GM18873 (cell line): ENCODE results near the gene KANSL3.
"Not testable (repeated sequence)": the region's sequence is repeated elsewhere in the genome, so short reads cannot be mapped to it uniquely, and the experiment has no call there.

ENCODE experiments used
- ATAC-seq: cut with Tn5 transposase; IDR thresholded peaks from one replicate; pipeline ENCODE4 v1.9.1; 2021; ENCODE audit warnings: mild to moderate bottlenecking, moderate library complexity, moderate number of reproducible peaks; ENCODE audit not compliant: unreplicated experiment, low FRiP score

Gene KANSL3

DNA sequence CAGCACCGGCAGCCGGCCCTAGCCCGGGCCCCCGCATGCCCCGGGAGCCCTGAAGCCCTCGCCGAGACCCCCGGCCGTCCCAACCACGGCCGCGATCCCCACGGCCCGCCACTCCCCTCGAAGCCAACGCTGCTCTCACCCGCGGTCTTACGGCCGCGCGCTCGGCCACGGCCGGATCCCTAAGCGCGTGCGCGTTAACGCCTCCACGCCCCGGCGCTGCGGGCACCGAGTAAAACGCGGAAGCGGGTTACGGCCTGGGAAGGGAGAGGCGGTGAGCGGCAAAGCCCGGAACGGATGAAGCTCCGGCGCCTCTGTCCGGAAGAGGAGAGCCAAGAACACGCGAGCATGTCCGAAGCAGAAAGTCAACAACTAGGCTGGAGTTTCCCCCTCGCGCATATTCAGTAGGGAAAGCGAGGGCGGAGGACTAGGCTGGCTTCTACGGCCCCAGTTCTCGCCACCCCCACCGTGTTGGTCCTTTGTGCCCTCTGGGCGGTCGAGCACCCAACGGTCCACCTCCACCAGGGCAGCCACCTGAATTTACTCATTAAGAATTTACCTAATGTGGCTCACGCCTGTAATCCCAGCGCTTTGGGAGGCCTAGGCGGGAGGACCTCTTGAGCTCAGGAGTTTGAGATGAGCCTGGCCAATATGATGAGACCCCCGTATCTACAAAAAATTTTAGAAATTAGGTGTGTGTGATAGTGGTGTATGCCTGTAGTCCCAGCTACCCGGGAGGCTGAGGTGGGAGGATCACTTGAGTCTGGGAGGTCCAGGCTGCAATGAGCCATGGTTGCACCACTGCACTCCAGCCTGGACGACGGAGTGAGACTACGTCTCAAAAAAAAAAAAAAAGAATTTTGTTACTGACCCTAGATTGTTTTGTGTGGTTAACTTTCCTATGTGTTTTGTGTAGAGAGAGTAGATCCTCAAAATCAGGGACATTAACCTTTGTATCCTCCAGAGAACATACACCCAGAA, at the start of gene KANSL3:
TSS of gene KANSL3 (minus strand) at position 169 of the 978 bp plus-strand sequence. CDS start 1,177 bp downstream, outside the sequence.
- peak; percentile 69 for ATAC-seq

DNA sequence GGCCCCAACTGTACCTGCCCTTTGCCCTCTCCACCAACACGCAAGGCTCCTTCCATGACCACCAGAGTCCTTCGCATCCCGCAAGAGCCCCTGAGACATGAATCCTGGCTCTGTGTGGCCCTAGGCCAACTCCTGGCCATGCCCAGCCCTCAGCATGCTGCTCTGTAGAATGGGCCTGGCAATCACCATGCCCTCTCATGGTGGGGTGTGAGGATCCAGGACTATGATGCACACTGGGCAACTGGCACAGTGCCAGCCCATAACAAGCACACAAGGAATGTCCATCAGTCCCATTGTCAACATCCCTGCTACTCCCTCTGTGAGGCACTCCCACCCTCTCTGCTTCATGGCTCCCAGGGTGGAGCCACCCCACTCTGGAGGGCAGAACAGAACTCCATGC, 49.2 kb upstream of the KANSL3 start:
- no peak for ATAC-seq

DNA sequence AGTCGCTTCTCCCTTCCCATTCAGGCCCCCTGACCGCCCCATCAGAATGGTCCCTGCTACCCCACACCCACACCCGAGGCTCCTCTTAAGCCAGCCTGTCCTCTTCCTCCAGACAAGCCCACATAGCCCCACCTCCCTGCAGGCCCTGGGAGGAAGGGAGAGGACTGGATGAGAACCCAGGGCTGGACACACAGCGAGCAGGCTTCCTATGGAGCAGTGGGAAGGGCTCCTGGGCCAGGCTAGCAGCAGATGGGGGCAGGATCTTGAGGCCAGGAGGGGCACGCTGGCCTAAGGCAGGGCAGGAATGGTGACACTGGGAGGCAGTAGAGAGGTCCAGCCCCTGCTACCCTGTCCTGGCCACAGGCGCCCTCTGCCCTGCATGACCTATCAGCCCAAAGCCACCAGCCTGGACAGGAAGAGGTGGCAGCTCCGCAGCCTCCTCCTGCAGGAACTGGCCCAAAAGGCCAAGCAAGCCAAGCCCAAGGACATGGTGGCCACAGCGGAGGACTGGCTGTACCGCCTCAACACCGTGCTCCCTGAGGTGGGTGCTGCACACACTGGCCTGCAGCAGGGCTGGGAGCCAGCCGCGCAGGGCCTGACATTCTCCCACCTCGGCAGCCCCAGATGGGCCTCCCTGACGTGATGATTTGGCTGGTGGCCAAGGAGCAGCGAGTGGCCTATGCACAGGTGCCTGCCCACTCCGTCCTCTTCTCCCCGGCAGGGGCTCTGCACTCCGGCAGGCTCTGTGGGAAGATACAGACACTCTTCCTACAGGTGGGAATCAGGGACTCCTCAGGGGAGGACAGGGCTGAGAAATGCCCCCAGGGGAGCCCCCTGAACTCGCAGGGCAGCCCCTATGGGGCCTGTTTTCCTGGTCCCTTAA, 47.7 kb upstream of the KANSL3 start:
- no peak for ATAC-seq

DNA sequence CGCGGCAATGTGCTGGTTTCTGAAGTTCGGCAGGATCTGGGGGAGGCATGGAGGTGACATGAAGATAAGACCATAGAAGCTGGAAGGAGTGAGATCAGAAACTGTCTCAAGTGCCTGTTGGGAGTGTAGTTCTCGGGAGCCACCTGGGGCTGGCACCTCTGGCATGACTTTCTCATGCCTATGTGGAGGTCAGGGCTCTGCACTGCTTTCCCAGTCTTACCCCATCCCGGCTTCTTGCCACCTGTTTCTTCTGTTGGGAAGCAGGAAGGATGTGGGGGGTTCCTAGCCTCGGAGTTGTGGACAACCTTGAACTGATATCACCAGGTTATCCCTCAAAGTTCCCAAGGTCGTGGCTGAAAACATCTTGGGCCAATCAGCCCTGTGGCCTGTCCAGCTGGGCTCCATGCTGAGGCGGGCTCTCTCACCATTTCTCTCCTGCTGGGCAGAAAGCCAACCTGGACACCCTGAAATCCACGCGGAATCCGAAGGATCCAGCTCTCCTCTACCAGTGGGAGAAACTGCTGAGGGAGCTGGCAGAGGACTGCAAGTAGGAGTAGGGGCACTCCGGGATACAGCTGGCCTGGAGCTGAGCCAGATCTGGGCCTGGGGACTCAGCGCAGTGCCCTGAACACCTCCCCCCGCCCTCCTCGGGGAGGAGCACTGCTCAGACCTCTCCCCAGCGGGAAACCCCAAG, 46.9 kb upstream of the KANSL3 start:
- ATAC-seq = no peak

DNA sequence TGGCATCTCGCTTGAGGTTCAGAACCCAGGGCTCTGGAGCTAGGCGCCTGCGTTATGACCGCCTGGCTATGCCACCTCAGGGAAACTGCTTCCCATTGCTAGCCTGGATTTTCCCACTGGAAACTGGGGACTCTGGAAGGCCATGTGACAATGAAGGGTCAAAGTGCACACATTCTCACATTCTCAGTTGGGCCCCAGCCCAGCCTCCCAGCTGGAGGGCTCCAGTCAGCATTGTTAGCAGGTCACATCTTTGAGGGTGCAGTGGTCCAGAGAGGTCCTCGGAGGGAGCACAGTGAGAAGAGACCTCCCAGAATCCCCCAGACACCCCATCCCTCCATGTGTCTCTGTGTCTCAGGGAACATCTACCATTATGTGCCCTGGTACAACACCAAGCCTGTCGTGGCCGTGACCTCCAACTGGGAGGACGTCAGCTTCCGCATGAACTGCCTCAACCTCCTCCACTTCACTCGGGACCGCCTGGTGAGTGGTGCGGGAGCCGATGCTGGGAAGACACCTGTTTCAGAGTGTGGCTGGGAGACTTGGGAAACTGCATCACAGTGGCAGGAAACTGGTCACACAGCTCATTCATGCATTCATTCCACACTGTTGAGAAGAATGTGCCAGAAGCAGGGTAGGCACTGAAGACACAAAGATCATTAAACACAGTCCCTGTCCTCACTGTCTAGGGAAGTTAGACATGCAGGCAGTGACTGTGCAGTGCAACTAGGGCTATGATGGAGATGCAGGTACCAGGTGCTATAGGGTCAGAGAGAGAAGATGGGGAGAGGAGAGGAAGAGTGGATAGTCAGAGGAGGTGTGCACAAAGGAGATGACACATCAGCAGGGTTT, 46.1 kb upstream of the KANSL3 start:
- no peak for ATAC-seq

DNA sequence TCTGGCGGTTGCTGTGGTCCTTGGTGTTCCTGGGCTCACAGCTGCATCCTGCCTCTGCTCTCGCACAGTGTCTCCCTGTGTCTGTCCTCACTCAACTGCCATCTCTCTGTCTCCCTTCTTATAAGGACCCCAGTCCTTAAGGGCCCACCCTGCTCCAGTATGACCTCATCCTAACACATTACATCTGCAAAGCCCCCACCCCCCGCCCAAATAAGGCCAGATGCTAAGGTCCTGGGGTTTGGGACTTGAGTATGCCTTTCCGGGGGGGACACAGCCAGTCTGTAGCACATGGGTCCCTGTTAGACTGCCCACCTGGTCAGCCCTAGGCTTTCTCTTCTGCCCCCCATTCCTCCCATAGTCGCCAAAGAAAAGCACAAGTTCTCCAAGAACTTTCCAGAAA, 45.2 kb upstream of the KANSL3 start:
- no peak for ATAC-seq

DNA sequence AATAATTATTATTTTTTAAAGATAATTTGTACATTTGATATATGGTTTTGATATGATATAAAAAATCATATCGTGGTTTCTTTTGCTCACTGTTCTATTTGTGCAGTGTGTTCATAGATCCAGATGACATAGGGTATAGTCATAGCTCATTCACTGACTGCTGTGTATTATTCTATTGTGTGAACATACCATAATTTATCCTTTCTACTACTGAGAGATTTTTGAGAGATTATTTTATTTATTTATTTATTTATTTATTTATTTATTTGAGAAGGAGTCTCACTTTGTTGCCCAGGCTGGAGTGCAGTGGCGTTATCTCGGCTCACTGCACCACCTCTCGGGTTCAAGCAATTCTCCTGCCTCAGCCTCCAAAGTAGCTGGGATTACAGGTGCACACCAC, 43.4 kb upstream of the KANSL3 start:
- no peak for ATAC-seq

DNA sequence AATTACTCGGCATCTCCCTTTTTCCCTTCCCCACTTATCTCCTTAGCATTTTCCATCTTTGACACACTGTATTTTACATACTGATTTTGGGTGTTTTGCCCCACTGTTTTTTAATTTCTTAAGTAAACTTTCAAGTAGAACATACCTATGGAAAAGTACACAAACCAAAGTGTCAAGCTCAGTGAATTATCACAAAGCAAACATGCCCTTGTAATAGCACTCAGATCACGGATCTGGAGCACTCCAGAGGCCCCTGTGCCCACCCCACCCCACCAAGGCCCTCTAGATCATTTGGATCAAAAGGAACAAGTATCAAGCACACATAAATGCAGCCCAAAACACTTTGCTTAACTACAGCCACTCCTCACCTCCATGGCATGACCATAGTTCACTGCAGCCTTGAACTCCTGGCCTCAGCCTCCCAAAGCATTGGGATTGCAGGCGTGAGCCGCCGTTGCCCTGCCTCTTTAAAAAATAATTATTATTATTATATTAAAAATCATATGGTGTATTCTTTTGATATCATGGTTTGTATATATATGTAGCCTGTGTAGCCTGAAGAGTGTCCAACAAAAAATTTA, 42.5 kb upstream of the KANSL3 start:
- no peak for ATAC-seq

DNA sequence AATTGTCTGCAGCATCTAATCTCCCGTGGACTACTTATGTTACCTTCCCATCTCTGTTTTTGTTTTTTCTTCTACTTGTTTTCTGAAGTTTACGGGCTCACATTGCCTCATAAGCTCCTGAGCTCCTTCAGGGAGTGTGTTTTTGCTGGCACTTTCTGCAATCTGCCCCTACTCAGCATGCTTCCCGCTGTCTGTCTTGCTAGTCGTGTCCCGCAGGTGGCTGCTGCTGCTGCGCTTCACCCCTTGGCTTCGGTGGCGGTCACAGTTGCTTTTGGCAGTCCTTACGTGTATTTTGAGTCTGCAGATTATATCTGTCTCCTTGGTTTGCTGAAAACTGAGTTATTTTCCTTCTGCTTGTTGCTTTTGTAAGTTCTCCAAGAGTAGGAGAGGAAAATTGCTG, 41.7 kb upstream of the KANSL3 start:
- ATAC-seq = no peak

DNA sequence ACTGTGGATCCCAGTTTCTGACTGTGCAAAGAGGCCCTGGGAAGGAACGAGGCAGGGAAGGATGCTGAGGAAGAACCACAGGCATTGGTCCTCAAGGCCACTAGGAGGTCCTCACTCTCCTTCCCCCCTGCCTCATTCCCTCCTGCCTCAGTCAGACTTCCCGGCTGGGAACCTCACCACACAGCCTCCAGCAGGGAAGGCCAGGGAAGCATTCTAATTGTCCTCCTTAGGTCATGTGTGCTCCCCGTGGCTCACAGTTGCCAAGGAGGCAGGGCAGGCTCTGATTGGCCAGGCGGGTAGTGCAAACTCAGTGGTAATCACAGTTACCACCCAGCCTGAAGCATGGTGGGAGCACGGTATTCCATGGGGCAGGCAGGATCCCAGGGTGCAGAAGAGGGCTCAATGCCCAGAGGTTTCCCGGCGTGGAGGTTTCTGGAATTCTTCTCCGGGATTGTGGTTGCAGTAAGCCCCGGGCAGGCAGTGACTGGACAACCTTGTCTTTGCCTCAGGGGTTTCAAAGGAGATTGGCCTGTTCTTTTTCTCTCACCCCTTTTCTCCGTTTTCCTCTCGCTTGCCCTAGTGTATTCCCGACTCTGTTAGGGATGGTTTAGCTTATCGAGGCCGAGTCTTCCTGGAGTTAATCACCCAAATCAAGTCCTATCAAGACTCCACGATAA, 31.6 kb upstream of the KANSL3 start:
- no peak for ATAC-seq

DNA sequence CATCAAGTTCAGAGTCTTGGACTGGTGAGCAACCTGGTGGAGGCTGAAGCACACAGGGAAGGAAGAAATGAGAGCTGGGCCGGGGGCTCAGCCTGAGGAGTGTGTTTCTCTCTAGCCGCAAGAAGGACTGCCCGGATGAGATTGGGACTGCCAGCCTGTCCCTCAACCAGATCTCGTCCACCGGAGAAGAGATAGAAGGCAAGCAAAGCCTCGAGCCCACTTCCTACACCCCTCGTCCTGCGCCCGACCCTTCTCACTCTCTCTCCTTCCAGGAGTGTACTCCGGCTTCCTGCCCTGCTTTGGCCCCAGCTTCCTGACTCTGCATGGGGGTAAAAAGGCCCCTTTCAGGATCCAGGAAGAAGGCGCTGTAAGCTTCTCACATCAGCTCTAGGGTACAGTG, 30.7 kb upstream of the KANSL3 start:
- ATAC-seq = no peak

DNA sequence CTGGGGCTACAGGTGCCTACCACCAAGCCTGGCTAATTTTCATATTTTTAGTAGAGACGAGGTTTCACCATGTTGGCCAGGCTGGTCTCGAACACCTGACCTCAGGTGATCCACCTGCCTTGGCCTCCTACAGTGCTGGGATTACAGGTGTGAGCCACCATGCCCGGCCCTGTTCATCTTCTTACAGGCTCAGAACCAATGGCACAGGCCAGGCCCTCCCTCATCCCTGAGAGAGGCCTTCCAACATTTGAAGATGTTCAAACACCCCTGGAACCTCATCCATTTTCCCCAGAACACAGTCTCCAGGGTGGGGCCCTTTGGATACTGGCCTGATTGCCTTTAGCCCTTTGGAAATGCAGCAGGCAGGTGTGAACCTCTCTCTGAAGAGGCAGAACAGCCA, 27.6 kb upstream of the KANSL3 start:
- ATAC-seq = not testable (repeated sequence)

DNA sequence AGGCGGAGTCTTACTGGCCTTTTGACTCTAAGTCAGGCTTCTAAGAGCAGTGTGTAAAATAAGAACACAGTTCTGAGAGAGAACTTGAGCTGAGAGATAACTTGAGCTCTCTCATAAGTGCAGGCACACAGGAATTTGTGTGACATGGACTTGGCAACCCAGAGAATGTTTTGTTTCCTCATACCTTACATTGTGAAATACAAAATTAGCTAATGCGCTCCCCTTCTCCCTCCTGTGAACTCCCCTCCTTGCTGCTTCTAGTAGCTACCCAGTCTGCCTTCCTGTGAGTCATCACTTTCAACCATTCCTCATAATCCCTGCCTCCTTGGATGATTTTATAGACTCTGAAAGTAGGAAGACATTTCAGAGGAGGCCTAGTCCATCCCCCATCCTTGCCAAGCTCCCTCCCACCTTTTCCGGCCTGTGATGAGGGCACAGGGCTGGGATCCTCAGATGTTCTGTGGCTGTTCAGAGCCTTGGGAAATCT, 27.0 kb upstream of the KANSL3 start:
- ATAC-seq = no peak

DNA sequence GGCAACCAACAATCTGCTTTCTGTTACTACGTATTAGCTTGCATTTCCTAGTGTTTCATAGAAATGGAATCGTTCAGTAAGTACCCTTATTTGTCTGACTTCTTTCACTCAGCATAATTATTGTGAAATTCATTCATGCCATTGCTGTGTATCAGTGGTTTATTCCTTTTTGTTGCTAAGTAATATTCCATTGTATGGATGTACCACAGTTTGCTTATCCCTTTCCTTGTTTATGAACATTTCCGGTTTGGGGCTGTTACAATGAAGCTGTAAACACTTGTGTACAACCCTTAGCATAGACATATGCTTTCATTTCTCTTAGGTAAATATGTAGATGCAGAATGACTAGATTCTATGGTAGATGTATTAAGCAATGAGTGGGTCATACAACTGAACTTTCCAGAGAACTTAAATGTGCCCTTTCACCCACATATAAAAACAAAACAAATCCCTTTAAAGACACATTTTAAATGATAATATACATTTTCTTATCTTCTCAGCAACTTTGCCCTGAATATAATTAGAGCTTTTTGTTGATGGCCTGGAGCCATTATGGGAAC, 26.3 kb upstream of the KANSL3 start:
- ATAC-seq = no peak

DNA sequence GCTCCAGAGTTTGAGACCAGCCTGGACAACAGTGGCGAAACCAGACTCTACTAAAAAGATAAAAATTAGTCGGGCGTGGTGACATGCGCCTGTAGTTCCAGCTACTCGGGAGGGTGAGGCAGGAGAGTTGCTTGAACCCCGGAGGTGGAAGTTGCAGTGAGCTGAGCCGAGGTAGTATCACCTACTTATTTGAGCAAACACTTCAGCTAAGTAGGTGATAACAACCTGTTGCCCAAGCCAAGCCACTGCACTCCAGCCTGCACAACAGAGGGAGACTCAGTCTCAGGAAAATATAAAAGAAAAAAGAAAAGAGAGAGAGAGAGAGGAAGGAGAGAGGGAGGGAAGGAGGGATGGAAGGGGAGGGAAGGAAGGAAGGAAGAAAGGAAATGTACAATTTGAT, 25.7 kb upstream of the KANSL3 start:
- ATAC-seq = no peak

DNA sequence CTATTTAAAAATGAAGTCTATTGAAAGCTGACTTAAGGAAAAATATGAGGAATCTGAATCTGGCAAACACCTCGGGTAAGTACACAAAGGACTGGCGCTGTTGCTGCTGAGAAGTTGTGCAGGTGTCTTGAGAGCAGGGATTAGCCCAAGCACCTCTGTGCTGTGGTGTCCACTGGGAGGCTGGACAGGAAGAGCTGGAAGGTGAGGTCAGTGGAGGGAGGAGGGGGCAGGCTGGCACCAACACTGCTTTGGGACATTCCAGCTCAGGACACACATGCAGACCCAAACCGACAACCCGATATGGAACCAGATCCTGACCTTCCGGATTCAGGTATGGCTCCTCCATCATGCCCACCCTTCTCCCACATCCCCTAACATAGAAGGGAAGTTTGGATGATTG, 25.1 kb upstream of the KANSL3 start:
- no peak for ATAC-seq

DNA sequence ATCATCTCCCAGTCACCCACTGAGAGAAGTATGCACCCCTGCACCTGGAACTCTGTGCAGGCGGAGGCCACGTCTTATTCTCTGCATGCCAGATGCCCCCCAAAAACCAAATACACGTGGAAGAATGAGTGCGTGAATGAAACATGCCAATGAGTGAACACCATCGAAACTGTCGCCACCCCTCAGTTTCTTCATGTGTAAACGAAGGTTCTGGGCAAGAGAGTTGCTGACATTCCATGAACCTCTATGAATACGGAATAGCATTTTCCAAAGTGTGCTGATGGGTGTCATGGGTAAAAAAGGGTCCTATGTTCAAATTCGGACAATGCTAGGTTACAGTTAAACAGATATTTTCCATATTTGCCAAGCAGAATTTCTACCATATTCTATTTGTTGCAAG, 24.2 kb upstream of the KANSL3 start:
- no peak for ATAC-seq

DNA sequence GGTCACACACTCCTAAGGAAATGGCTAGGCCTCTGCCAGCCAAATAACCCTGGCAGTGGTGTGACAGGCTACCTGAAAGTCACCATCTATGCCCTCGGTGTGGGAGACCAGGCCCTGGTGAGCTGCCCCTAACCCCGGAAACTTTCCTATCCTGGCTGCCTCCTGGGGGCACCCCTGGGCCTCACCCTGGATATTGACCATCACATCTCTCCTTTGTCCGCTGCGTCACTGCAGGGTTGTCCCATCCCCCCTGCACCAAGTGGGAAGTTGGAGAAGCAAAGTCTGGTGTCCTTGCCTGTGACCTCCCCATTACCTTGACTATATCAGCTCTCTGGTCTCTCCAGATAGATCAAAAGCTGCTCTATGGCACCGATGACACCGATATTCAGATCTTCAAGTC, 23.2 kb upstream of the KANSL3 start:
- ATAC-seq = no peak
